Measurements from ENCODE around the gene FRS2.

The FRS2 gene

GRCh38 chr12:69468237-69469026 is 1.8 kb upstream of the FRS2 start:
- DNase-seq (ENCODE audit: insufficient read length) (no peak), FAIRE-seq (no peak)
- TF ChIP-seq POLR2A (IDR thresholded peaks at IDR 0.05; ENCODE audit: low read depth, low read length) (no peak), POLR2AphosphoS5 (IDR thresholded peaks at IDR 0.05; ENCODE audit: low read depth, low read length) (no peak), TAF1 (IDR thresholded peaks at IDR 0.05; ENCODE audit: borderline replicate concordance, low read depth, low read length) (no peak)

- no peak for TF ChIP-seq POLR2A (IDR thresholded peaks at IDR 0.05; ENCODE audit: low read depth, low read length)
- no peak for TF ChIP-seq POLR2AphosphoS5 (IDR thresholded peaks at IDR 0.05; ENCODE audit: low read depth, low read length)
- no peak for TF ChIP-seq TAF1 (IDR thresholded peaks at IDR 0.05; ENCODE audit: borderline replicate concordance, low read depth, low read length)
- DNase-seq (ENCODE audit: insufficient read length), result no peak
- no peak for FAIRE-seq
Observed at GRCh38 chr12:69469854-69470188, 367 bp upstream of the FRS2 start.

GRCh38 chr12:69471076-69471430 is 865 bp downstream of the FRS2 start:
- no peak for FAIRE-seq
- no peak for DNase-seq (ENCODE audit: insufficient read length)

GRCh38 chr12:69471667-69472385 is 1.6 kb downstream of the FRS2 start:
- TF ChIP-seq POLR2A (IDR thresholded peaks at IDR 0.05; ENCODE audit: low read depth, low read length) (no peak), TAF1 (IDR thresholded peaks at IDR 0.05; ENCODE audit: borderline replicate concordance, low read depth, low read length) (no peak), POLR2AphosphoS5 (IDR thresholded peaks at IDR 0.05; ENCODE audit: low read depth, low read length) (no peak)
- DNase-seq (ENCODE audit: insufficient read length), result no peak
- no peak for FAIRE-seq

More at GRCh38 chr12:69471076-69471430, 865 bp downstream of the FRS2 start:
- TF ChIP-seq POLR2AphosphoS5 (IDR thresholded peaks at IDR 0.05; ENCODE audit: low read depth, low read length) (no peak), TAF1 (IDR thresholded peaks at IDR 0.05; ENCODE audit: borderline replicate concordance, low read depth, low read length) (no peak), POLR2A (IDR thresholded peaks at IDR 0.05; ENCODE audit: low read depth, low read length) (no peak)

- no peak for TF ChIP-seq TAF1 (IDR thresholded peaks at IDR 0.05; ENCODE audit: borderline replicate concordance, low read depth, low read length)
- no peak for TF ChIP-seq POLR2A (IDR thresholded peaks at IDR 0.05; ENCODE audit: low read depth, low read length)
- TF ChIP-seq POLR2AphosphoS5 (IDR thresholded peaks at IDR 0.05; ENCODE audit: low read depth, low read length), result no peak
- FAIRE-seq (peak; percentile 17), DNase-seq (ENCODE audit: insufficient read length) (no peak)
Observed at GRCh38 chr12:69473262-69473661, 3.1 kb downstream of the FRS2 start.

- no peak for FAIRE-seq
- no peak for DNase-seq (ENCODE audit: insufficient read length)
- TF ChIP-seq POLR2AphosphoS5 (IDR thresholded peaks at IDR 0.05; ENCODE audit: low read depth, low read length), result no peak
Observed at GRCh38 chr12:69474456-69474855, 4.3 kb downstream of the FRS2 start.

- no peak for TF ChIP-seq POLR2AphosphoS5 (IDR thresholded peaks at IDR 0.05; ENCODE audit: low read depth, low read length)
- TF ChIP-seq TAF1 (IDR thresholded peaks at IDR 0.05; ENCODE audit: borderline replicate concordance, low read depth, low read length), result no peak
- no peak for TF ChIP-seq POLR2A (IDR thresholded peaks at IDR 0.05; ENCODE audit: low read depth, low read length)
- FAIRE-seq (no peak), DNase-seq (ENCODE audit: insufficient read length) (no peak)
Observed at GRCh38 chr12:69475237-69475975, 5.2 kb downstream of the FRS2 start.

- no peak for TF ChIP-seq POLR2AphosphoS5 (IDR thresholded peaks at IDR 0.05; ENCODE audit: low read depth, low read length)
- no peak for TF ChIP-seq POLR2A (IDR thresholded peaks at IDR 0.05; ENCODE audit: low read depth, low read length)
- TF ChIP-seq TAF1 (IDR thresholded peaks at IDR 0.05; ENCODE audit: borderline replicate concordance, low read depth, low read length), result no peak
- FAIRE-seq (no peak), DNase-seq (ENCODE audit: insufficient read length) (no peak)
Observed at GRCh38 chr12:69476276-69477017, 6.3 kb downstream of the FRS2 start.

GRCh38 chr12:69479675-69480074 is 9.5 kb downstream of the FRS2 start:
- DNase-seq (ENCODE audit: insufficient read length) (no peak), FAIRE-seq (no peak)
- no peak for TF ChIP-seq POLR2AphosphoS5 (IDR thresholded peaks at IDR 0.05; ENCODE audit: low read depth, low read length)

- FAIRE-seq (no peak), DNase-seq (ENCODE audit: insufficient read length) (no peak)
- TF ChIP-seq POLR2A (IDR thresholded peaks at IDR 0.05; ENCODE audit: low read depth, low read length) (no peak), POLR2AphosphoS5 (IDR thresholded peaks at IDR 0.05; ENCODE audit: low read depth, low read length) (no peak), TAF1 (IDR thresholded peaks at IDR 0.05; ENCODE audit: borderline replicate concordance, low read depth, low read length) (no peak)
Observed at GRCh38 chr12:69480698-69481097, 10.5 kb downstream of the FRS2 start.

GRCh38 chr12:69481133-69481532 is 10.9 kb downstream of the FRS2 start:
- FAIRE-seq (no peak), DNase-seq (ENCODE audit: insufficient read length) (no peak)
- TF ChIP-seq POLR2AphosphoS5 (IDR thresholded peaks at IDR 0.05; ENCODE audit: low read depth, low read length), result no peak
- TF ChIP-seq POLR2A (IDR thresholded peaks at IDR 0.05; ENCODE audit: low read depth, low read length), result no peak
- TF ChIP-seq TAF1 (IDR thresholded peaks at IDR 0.05; ENCODE audit: borderline replicate concordance, low read depth, low read length), result no peak

Data from GM12892 (cell line).